Testis (tissue), 2 donors: ENCODE data around the gene DPEP1.

Experiments used
- POLR2A ChIP-seq: fragments of 450-650 bp; IDR thresholded peaks from one replicate; pipeline ENCODE4 v1.6.1; 2017; ENCODE audit warnings: antibody characterized with exemption, mild to moderate bottlenecking, moderate library complexity
- TF ChIP-seq, protein P1 (sequence below), 3 experiments: fragments of 450-650 bp in 2 of 3; fragments of 200-600 bp in 1 of 3; sonication (generic) in 1 of 3; IDR thresholded peaks; one replicate each; pipeline ENCODE4 v1.5.1; 2016 to 2019; ENCODE audit warnings: antibody characterized with exemption in 3 of 3, mild to moderate bottlenecking in 2 of 3, moderate library complexity in 1 of 3

DNA sequence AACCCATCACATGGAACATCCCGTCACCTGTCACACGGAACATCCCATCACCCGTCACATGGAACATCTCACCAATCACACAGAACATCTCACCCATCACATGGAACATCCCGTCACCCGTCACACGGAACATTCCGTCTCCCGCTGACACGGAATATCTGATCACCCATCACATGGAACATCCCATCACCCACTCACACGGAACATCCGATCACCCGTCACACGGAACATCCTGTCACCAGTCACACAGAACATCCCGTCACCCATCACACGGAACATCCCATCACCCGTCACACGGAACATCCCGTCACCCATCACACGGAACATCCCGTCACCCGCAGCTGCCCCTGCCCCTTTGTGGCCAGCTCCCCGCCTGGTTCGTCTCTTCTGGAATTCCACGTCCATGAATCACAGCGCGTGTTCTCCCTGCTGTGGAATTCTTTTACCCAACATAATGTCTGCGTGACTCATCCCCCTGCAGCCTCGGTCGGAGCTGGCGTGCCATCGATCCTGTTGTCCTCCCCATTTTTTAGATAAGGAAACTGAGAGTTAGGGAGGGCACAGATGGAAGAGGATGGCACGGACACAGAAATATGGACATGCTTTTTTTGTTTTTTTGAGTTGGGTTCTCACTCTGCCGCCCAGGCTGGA is 32.3 kb upstream of the DPEP1 start:
- TF ChIP-seq, protein P1, sequence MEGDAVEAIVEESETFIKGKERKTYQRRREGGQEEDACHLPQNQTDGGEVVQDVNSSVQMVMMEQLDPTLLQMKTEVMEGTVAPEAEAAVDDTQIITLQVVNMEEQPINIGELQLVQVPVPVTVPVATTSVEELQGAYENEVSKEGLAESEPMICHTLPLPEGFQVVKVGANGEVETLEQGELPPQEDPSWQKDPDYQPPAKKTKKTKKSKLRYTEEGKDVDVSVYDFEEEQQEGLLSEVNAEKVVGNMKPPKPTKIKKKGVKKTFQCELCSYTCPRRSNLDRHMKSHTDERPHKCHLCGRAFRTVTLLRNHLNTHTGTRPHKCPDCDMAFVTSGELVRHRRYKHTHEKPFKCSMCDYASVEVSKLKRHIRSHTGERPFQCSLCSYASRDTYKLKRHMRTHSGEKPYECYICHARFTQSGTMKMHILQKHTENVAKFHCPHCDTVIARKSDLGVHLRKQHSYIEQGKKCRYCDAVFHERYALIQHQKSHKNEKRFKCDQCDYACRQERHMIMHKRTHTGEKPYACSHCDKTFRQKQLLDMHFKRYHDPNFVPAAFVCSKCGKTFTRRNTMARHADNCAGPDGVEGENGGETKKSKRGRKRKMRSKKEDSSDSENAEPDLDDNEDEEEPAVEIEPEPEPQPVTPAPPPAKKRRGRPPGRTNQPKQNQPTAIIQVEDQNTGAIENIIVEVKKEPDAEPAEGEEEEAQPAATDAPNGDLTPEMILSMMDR (IDR thresholded peaks at IDR 0.05): no peak
- TF ChIP-seq POLR2A: no peak
